Epithelial cell of esophagus (primary cell): ENCODE data around the gene NFIA.

Experiments
- DNase-seq: peaks from one replicate; pipeline ENCODE4 v3.0.0; 2010; ENCODE audit warnings: low read depth
- H3K4me3 ChIP-seq: 2 replicates; pipeline ENCODE4 v1.5.1; 2011; ENCODE audit warnings: mild to moderate bottlenecking, low read length, control low read depth
- TF ChIP-seq, protein P1 (sequence below): IDR thresholded peaks from 2 replicates; pipeline ENCODE4 v1.5.1; 2011; ENCODE audit warnings: low read depth, mild to moderate bottlenecking, low read length, control low read depth, inconsistent platforms; ENCODE audit not compliant: insufficient read depth; ENCODE audit errors: missing control alignments

Gene NFIA

GRCh38 chr1:61098333-61098732 lies 16.0 kb downstream of the NFIA start:
- TF ChIP-seq, protein P1, sequence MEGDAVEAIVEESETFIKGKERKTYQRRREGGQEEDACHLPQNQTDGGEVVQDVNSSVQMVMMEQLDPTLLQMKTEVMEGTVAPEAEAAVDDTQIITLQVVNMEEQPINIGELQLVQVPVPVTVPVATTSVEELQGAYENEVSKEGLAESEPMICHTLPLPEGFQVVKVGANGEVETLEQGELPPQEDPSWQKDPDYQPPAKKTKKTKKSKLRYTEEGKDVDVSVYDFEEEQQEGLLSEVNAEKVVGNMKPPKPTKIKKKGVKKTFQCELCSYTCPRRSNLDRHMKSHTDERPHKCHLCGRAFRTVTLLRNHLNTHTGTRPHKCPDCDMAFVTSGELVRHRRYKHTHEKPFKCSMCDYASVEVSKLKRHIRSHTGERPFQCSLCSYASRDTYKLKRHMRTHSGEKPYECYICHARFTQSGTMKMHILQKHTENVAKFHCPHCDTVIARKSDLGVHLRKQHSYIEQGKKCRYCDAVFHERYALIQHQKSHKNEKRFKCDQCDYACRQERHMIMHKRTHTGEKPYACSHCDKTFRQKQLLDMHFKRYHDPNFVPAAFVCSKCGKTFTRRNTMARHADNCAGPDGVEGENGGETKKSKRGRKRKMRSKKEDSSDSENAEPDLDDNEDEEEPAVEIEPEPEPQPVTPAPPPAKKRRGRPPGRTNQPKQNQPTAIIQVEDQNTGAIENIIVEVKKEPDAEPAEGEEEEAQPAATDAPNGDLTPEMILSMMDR = no peak
- no peak for DNase-seq
- no peak overlapping the region for H3K4me3 ChIP-seq

- H3K4me3 ChIP-seq = no peak overlapping the region
- no peak for DNase-seq
- TF ChIP-seq, protein P1 = no peak
Measured at GRCh38 chr1:61098906-61099437, 16.6 kb downstream of the NFIA start.

DNA sequence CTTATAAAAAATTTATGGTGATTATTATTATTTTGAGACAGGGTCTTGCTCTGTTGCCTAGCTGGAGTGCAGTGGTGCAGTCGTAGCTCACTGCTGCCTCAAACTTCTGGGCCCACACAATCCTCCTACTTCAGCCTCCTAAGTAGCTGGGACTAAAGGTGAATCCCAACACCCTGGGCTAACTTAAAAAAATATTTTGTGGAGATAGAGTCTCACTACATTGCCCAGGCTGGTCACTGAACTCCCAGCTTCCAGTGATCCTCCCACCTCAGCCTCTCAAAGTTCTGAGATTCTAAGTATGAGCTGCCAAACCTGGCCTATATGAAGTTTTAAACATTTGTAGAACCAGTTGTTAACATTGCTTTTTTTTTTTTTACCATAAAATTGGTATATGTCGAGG lies 18.2 kb downstream of the NFIA start:
- no peak for DNase-seq
- H3K4me3 ChIP-seq = no peak overlapping the region
- TF ChIP-seq, protein P1 = no peak

DNA sequence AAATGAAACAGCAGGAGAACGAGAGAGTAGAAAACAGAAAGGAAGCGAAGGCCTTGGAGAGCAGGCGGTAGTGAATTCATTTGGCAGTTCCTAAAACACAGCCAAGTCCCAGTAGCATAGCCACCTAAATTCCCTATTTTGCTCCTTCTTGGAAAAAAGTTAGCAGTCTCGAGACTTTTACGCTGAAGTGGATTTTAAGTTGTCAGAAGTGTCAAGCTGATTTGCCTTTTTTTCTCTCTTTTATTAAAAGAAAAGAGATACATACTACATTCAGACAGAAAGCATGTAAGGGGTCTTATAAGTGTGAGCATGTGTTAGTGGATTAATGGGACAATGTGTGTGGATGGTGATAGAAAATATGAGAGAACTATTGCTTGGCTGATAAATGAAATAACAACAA lies 19.2 kb downstream of the NFIA start:
- DNase-seq = no peak
- TF ChIP-seq, protein P1 = no peak
- H3K4me3 ChIP-seq = no peak overlapping the region

DNA sequence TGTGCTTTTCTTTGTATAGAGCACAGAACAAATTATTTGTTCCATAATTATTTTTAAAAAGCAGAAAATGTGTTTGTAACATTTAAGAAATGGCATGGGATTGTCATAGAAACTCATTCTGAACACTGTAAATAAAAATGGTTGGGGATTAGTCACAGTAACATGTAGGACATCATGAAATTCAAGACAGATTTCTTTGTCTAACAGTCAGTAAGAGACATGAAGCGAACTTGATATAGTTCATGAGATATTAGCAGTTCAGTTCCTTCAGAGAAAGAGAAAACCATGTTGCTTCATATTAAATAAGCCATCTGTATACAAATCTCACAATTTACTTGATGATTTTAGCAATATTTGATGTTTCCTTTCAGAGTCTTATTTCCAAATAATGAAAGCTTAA lies 19.7 kb downstream of the NFIA start:
- TF ChIP-seq, protein P1 = no peak
- no peak overlapping the region for H3K4me3 ChIP-seq
- no peak for DNase-seq

- no peak for DNase-seq
- TF ChIP-seq, protein P1 = no peak
Measured at GRCh38 chr1:61102621-61103020, 20.3 kb downstream of the NFIA start.

GRCh38 chr1:61104220-61104671 lies 21.9 kb downstream of the NFIA start:
- TF ChIP-seq, protein P1 = no peak
- no peak for DNase-seq
- H3K4me3 ChIP-seq = no peak overlapping the region

More at GRCh38 chr1:61102621-61103020, 20.3 kb downstream of the NFIA start:
- no peak overlapping the region for H3K4me3 ChIP-seq
